CD14-positive monocyte (primary cell): ENCODE data around the gene CHST15. TPM values are rescaled to one million over a fixed set of nuclear protein-coding genes. Genes with fewer than 3 reads are reported as not detected.

Experiments
- DNase-seq, 3 donors: peaks; one replicate each; pipeline ENCODE4 v3.0.0-alpha.2; 2011 to 2022
- H2AFZ ChIP-seq: 2 replicates; pipeline ENCODE4 v1.6.0; 2012; ENCODE audit warnings: mild to moderate bottlenecking, low read depth, low read length, inconsistent platforms; ENCODE audit not compliant: insufficient read depth, poor library complexity, severe bottlenecking
- H3K27ac ChIP-seq, 2 donors: 1 replicate in 1 of 2; 2 replicates in 1 of 2; pipeline ENCODE4 v1.5.1; 2012 to 2013; ENCODE audit warnings: low read length in 2 of 2, control low read depth in 1 of 2, inconsistent platforms in 1 of 2, low read depth in 1 of 2, mild to moderate bottlenecking in 1 of 2
- H3K27me3 ChIP-seq, 2 donors: one replicate each; pipeline versions ENCODE4 v1.6.0 to v1.6.1; 2011 to 2013; ENCODE audit warnings: low read length in 2 of 2; ENCODE audit not compliant: control insufficient read depth in 2 of 2, insufficient read depth in 2 of 2
- H3K36me3 ChIP-seq, 2 donors: replicated peaks in 1 of 2; 1 replicate in 1 of 2; 2 replicates in 1 of 2; pipeline versions ENCODE4 v1.5.1 to v1.6.1; 2012 to 2013; ENCODE audit warnings: low read length in 2 of 2, control low read depth in 1 of 2, inconsistent platforms in 1 of 2, mild to moderate bottlenecking in 1 of 2; ENCODE audit not compliant: insufficient read depth in 2 of 2, control insufficient read depth in 1 of 2
- H3K4me1 ChIP-seq, 2 donors: 1 replicate in 1 of 2; 2 replicates in 1 of 2; pipeline versions ENCODE4 v1.5.1 to v1.6.1; 2012 to 2013; ENCODE audit warnings: low read length in 2 of 2, control low read depth in 1 of 2, inconsistent platforms in 1 of 2, mild to moderate bottlenecking in 1 of 2, moderate library complexity in 1 of 2; ENCODE audit not compliant: insufficient read depth in 2 of 2, control insufficient read depth in 1 of 2
- H3K4me2 ChIP-seq: replicated peaks from 2 replicates; pipeline ENCODE3; 2012; ENCODE audit warnings: low read length, moderate library complexity, mild to moderate bottlenecking; ENCODE audit not compliant: poor library complexity, severe bottlenecking; ENCODE audit errors: extremely low read depth
- H3K4me3 ChIP-seq, 3 experiments: fragments of 200-600 bp in 1 of 3; sonication (generic) in 1 of 3; replicated peaks in 1 of 3; 1 replicate in 2 of 3; 2 replicates in 1 of 3; pipeline ENCODE4 v1.5.1; 2011 to 2013; ENCODE audit warnings: low read length in 3 of 3, mild to moderate bottlenecking in 3 of 3, control low read depth in 2 of 3, low read depth in 2 of 3, inconsistent platforms in 1 of 3, moderate library complexity in 1 of 3
- H3K79me2 ChIP-seq: 2 replicates; pipeline ENCODE4 v1.6.0; 2012; ENCODE audit warnings: mild to moderate bottlenecking, control low read depth, inconsistent platforms, low read length, moderate library complexity; ENCODE audit not compliant: insufficient read depth
- H3K9ac ChIP-seq: 2 replicates; pipeline ENCODE4 v1.6.0; 2017; ENCODE audit warnings: low read length, mild to moderate bottlenecking; ENCODE audit not compliant: insufficient read depth, poor library complexity, severe bottlenecking
- H3K9me3 ChIP-seq, 2 donors: replicated peaks in 1 of 2; 1 replicate in 1 of 2; 2 replicates in 1 of 2; pipeline versions ENCODE4 v1.5.1 to v1.6.1; 2012 to 2013; ENCODE audit warnings: low read length in 2 of 2, control low read depth in 1 of 2; ENCODE audit not compliant: control insufficient read depth in 1 of 2, insufficient read depth in 1 of 2
- H4K20me1 ChIP-seq: 2 replicates; pipeline ENCODE4 v1.6.0; 2012; ENCODE audit warnings: mild to moderate bottlenecking, low read length, control low read depth, moderate library complexity; ENCODE audit not compliant: insufficient read depth
- H3K27ac Mint-ChIP-seq, 7 donors: one replicate each; pipeline ENCODE4 v1.8.0; 2020; ENCODE audit warnings: mild to moderate bottlenecking in 7 of 7, mixed read lengths in 7 of 7, moderate library complexity in 6 of 7, inconsistent platforms in 2 of 7
- H3K27me3 Mint-ChIP-seq, 3 donors: one replicate each; pipeline ENCODE4 v1.8.0; 2021 to 2022; ENCODE audit warnings: low read depth in 3 of 3, mild to moderate bottlenecking in 3 of 3, mixed read lengths in 3 of 3, moderate library complexity in 3 of 3, inconsistent platforms in 1 of 3
- H3K36me3 Mint-ChIP-seq, 2 donors: one replicate each; pipeline ENCODE4 v1.8.0; 2020; ENCODE audit warnings: mixed read lengths in 2 of 2, inconsistent platforms in 1 of 2, mild to moderate bottlenecking in 1 of 2
- H3K4me1 Mint-ChIP-seq: one replicate; pipeline ENCODE4 v1.8.0; 2020; ENCODE audit warnings: mild to moderate bottlenecking, mixed read lengths
- H3K4me3 Mint-ChIP-seq, 2 donors: one replicate each; pipeline ENCODE4 v1.8.0; 2020; ENCODE audit warnings: mild to moderate bottlenecking in 2 of 2, mixed read lengths in 2 of 2, moderate library complexity in 1 of 2
- H3K9me3 Mint-ChIP-seq, 7 donors: one replicate each; pipeline ENCODE4 v1.8.0; 2020 to 2022; ENCODE audit warnings: mixed read lengths in 7 of 7, mild to moderate bottlenecking in 6 of 7, moderate library complexity in 6 of 7, inconsistent platforms in 2 of 7
- WGBS: methylation state at CpG from one replicate; pipeline ENCODE4 v1.1.5; 2013; ENCODE audit warnings: missing lambda C conversion rate; ENCODE audit not compliant: insufficient coverage; 5-methylcytosine and 5-hydroxymethylcytosine counted together
- intact Hi-C, 2 donors: fragments of 100-400 bp; cut with micrococcal nuclease; formaldehyde crosslinking; loops; one replicate each; pipeline versions ENCODE4 v1.15.0 to v1.15.1; 2023
- polyA plus RNA-seq, 3 donors: library from polyadenylated mRNA; depleted of rRNA in 1 of 3; unstranded in 2 of 3; stranded (reverse) in 1 of 3; fragments of 300-500 nt in 2 of 3; fragments of >200 nt in 1 of 3; fragmentation: Illumina TruSeq in 2 of 3; gene quantifications; 1 replicate in 2 of 3; 2 replicates in 1 of 3; pipeline ENCODE4 v1.2.3, GENCODE V29; 2012 to 2021
- TF ChIP-seq, protein P1 (sequence below): fragments of 200-600 bp; IDR thresholded peaks from one replicate; pipeline ENCODE4 v1.8.0; 2022; ENCODE audit warnings: antibody characterized with exemption, mild to moderate bottlenecking

The CHST15 gene
- polyA plus RNA-seq, 3 donors, result 54.4 to 106 (median 87.5) TPM

DNA sequence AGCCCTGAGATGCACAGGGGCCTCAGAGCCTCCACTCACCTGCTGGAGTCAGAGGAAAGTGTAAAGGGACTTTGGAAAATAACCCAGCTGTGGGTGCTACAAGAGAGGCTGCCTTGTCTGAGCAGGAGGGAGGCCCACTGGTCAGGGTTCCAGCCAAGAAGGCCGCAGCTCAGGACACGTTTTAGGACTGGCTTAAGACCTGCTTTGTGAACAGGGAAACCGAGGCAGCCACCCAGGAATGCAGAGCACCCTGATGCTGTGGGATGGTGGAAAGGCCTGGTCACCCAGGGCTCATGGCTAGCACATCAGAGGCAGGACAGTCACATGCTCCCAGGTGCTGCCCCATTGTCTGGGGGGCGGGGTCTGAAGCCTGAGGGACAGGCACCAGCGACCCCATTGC, 38.9 kb upstream of the CHST15 start:
- 98% methylated on average over 5 of the region's 5 CpGs for WGBS
- Mint-ChIP-seq H3K4me1 (peaks cover 14% of the 10 kb centered on the region), H3K27me3 (peaks cover 2 to 10% (median 6%) of the 10 kb centered on the region in 3 donors), H3K9me3 (peaks cover 0 to 1% (median 0%) of the 10 kb centered on the region in 7 donors), H3K4me3 (no peak overlapping the region), H3K36me3 (peaks cover 0 to 3% of the 10 kb centered on the region in 2 donors), H3K27ac (no peak overlapping the region)
- no peaks in the 10 kb centered on the region for H4K20me1 ChIP-seq
- intact Hi-C loops, result no loop called here
- H3K36me3 ChIP-seq, result no peaks in the 10 kb centered on the region
- H3K9me3 ChIP-seq, result no peaks in the 10 kb centered on the region
- H3K27ac ChIP-seq, result no peak overlapping the region
- H3K4me3 ChIP-seq, result no peak overlapping the region
- H3K4me1 ChIP-seq, result peaks cover 3 to 4% of the 10 kb centered on the region in 2 donors
- DNase-seq, result no peak
- H2AFZ ChIP-seq, result no peak overlapping the region
- TF ChIP-seq, protein P1, sequence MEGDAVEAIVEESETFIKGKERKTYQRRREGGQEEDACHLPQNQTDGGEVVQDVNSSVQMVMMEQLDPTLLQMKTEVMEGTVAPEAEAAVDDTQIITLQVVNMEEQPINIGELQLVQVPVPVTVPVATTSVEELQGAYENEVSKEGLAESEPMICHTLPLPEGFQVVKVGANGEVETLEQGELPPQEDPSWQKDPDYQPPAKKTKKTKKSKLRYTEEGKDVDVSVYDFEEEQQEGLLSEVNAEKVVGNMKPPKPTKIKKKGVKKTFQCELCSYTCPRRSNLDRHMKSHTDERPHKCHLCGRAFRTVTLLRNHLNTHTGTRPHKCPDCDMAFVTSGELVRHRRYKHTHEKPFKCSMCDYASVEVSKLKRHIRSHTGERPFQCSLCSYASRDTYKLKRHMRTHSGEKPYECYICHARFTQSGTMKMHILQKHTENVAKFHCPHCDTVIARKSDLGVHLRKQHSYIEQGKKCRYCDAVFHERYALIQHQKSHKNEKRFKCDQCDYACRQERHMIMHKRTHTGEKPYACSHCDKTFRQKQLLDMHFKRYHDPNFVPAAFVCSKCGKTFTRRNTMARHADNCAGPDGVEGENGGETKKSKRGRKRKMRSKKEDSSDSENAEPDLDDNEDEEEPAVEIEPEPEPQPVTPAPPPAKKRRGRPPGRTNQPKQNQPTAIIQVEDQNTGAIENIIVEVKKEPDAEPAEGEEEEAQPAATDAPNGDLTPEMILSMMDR, result no peak
- no peaks in the 10 kb centered on the region for H3K27me3 ChIP-seq
- H3K9ac ChIP-seq, result no peak overlapping the region
- H3K4me2 ChIP-seq, result no peak overlapping the region
- no peaks in the 10 kb centered on the region for H3K79me2 ChIP-seq

DNA sequence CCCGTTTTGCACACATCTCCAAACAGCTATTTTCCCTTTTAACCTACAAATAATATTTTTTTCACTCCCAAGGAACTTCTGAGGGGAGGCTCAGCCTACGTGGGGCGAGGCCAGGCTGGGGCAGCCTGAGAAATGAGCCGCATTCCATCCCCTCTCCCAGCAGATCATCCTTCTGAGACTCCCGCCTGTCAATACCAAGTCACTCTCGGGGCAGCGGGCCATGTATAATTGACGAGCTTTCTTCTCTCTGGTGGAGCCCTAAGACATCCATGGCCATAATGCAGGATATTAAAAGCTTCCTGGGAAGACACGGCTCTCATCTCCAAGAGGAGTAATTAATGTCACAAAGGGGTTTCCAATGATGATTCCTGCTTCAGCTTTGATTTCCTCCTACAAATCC, 37.8 kb upstream of the CHST15 start:
- Histone ChIP-seq H3K79me2 (no peaks in the 10 kb centered on the region), H3K9me3 (no peaks in the 10 kb centered on the region), H3K4me1 (peaks cover 10 to 15% of the 10 kb centered on the region in 2 donors), H3K4me3 (no peak overlapping the region), H3K27me3 (no peaks in the 10 kb centered on the region), H3K36me3 (no peaks in the 10 kb centered on the region), H4K20me1 (no peaks in the 10 kb centered on the region), H2AFZ (no peak overlapping the region), H3K4me2 (no peak overlapping the region), H3K27ac (no peak overlapping the region), H3K9ac (no peak overlapping the region)
- intact Hi-C loops, result no loop called here
- peaks cover 0 to 4% of the 10 kb centered on the region in 2 donors for H3K36me3 Mint-ChIP-seq
- H3K4me3 Mint-ChIP-seq, result peak overlapping the region in 1 of 2 donors; percentile 15
- no peak overlapping the region for H3K27ac Mint-ChIP-seq
- TF ChIP-seq, protein P1, result no peak
- 90% methylated on average over 4 of the region's 9 CpGs for WGBS
- H3K4me1 Mint-ChIP-seq, result peaks cover 12% of the 10 kb centered on the region
- peaks cover 0 to 1% (median 0%) of the 10 kb centered on the region in 7 donors for H3K9me3 Mint-ChIP-seq
- no peak for DNase-seq
- peaks cover 2 to 10% (median 6%) of the 10 kb centered on the region in 3 donors for H3K27me3 Mint-ChIP-seq
